ENCODE data around the gene APH1B.

Gene APH1B

DNA sequence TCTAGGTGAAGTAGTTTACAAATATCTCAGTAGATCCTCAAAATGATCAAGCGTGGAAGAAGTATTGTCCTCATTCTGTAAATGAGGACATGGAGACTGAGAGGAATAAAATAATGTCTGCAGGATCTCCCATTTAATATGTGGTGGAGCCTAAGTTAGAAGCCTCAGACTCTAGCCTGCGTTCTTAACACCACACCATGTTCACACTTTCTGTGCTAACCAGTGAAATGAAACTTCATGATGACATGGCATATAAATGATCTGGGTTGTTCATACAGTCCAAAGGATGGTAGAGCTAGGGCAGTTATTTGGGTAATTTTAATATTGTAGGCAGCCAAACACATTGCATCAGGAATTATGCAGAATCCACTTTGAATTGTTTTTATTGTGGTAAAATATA lies 25.1 kb upstream of the APH1B start:
- DNase-seq (ENCODE audit: low read depth in 2 of 2), result no peak

DNA sequence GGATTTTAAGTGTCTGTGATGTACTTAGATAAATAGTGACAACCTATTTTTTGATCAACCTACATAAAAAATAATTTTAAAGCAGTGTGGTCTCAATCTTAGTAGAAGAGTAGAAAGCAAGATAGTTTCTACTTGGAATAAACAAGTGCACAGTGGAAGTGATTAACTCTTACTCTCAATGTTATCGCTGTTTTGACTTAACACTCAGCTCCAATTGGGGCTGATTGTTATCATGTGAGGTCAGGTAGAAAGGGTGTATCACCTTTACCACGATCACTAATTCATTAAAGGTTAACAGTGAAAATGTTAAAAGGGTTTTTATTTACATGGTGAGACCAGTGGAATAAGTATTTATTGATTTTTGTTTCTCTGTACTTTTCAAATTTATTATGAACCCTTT lies 22.4 kb upstream of the APH1B start:
- no peak for DNase-seq (ENCODE audit: low read depth in 2 of 2)

DNA sequence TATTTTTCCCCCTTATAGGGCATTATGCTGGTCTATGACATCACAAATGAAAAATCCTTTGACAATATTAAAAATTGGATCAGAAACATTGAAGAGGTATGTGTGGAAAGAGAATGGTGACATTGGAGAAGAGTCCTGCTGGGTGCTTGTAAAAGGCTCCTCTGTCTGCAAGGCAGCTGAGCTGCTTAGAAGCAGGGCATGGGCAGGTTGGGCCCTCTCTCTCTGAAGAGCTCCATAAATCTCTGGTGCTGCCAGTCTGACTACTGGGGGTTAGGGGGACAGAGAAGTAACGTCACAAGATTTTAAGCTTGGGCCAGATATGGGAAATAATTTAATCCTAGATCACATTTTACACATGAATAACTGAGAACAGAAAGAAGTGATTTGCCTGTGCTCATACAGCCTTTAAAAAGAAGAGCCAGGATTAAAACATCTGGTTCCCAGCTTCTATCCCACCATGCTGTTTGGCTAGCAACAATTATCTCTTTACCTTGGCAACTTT lies 21.9 kb upstream of the APH1B start:
- no peak for DNase-seq (ENCODE audit: low read depth in 2 of 2)

DNA sequence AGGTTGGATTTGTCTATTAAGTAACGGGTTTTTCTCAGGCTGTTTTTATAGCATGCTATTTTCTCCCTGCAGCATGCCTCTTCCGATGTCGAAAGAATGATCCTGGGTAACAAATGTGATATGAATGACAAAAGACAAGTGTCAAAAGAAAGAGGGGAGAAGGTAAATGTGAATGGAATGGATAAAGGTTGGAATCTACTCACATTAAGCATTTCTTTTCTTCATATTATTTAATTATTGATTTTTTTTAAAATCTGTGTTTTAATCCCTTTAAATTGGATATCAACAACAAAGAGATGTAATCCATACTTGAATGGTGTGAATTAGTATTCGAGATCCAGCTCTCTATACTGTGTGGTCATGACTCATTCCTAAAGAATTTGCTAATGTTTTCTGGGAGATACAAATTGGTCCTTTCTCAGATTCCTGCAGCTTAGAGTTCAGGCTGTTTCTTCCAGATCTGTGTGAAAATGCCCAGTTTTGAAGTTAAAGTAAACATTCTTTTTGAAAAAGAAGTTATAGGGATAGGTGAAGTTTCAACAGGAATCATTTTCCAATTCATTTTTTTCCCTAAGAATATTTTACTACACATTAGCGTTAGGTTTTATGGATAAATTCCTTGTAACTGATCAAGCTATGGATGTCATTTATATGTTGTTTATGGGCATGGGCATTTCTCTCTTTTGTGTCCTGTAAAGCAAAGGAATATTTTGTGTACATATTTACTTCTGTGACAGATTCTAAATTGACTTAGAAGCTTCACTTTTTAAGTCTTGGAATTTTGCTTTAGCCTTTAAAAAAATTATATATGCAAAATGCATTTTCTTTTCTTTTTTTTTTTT lies 20.8 kb upstream of the APH1B start:
- DNase-seq (ENCODE audit: low read depth in 2 of 2), result no peak

DNA sequence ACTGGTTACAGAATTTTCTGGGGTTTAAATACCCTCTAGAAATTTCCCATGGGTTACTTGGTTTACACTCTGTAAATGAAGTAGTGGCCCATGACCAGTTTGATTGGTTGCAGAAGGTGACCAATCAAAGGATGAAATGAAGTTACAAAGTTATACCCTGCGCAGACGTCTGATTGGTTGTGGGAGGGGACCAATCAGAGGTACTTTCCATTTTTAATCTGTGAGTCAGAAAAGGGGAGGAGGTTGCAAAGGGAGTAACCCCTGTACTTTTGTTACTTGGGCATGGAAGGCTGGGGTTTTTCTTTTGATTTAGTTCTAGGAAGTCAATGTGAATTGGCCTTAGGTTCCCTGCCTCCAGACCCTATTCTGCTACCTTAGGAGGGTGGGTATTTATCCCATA lies 18.7 kb upstream of the APH1B start:
- no peak for DNase-seq (ENCODE audit: low read depth in 2 of 2)

DNA sequence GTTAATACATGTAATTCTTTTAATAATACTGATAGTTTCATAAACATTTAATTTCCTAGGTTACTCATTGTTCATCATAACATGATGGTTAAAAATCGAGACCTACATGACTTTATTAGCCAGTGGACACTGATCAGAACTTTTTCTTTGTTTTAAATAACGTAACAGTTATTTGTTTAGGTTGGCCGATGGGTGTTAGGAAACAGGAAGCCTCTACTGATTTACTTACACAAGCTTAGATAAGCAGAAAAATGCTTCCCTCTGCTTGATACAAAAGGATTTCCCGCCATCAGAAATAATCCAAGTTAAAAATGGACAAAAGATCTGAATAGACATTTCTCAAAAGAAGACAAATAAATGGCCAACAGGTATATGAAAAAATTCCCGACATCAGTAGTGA lies 16.6 kb upstream of the APH1B start:
- no peak for DNase-seq (ENCODE audit: low read depth in 2 of 2)

DNA sequence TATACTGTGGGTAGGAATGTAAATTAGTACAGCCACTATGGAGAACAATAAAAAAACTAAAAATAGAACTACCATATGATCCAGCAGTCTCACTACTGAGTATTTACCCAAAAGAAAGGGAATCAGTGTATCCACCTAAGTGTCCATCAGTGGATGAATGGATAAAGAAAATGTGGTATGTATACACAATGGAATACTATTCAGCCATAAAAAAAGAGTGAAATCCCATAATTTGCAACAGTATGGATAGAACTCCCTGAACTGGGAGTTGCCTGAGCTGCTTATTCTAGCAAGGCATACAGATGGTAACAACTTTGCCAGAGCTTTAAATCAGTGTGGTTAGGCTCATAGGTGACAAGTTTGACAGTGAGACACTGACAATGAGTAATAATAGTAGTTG lies 16.1 kb upstream of the APH1B start:
- DNase-seq (ENCODE audit: low read depth in 2 of 2), result no peak

DNA sequence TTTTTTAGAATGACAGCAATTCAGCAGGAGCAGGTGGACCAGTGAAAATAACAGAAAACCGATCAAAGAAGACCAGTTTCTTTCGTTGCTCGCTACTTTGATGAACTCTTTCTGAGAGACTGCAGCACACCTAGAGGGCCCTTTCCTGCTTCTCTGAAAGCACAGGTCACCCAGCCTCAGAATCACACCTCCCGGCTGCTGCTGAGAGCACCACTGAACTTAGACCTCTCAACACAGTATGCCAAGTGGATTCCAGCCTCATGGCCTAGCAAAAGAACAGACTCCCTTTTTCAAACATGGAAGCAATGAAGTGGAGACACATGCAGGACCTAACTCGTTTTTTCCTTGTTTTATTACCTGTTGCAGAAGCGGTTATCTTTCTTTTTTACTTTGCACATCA lies 13.9 kb upstream of the APH1B start:
- DNase-seq (ENCODE audit: low read depth in 2 of 2), result no peak

DNA sequence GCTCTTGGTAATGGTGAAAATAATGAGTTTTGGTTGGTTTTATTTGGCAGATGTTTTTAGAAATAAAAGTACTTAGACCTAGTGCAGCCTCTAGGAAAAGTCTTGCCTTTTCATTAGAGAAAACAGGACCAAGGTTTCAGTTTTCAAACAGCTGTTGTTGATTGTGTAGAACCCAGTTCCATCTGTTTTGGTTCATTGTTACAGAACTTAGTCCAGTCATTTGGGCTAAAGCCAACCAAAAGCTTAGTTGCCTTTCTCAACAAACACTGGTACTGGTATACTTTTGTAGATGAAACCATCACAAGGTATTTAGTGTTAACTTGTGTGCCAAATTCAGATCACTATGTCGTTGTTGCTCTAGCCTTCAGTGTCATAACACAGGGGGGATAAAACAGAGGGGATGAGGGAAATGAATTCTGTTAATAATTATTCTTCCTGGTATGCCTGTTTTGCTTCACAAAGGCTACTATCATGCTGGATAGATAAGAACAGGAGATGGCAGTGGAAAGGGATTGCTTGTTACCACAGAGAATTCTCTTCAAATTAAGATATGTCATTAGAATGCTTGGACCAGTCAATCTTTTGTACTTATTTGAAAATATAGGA lies 12.6 kb upstream of the APH1B start:
- no peak for DNase-seq (ENCODE audit: low read depth in 2 of 2)

DNA sequence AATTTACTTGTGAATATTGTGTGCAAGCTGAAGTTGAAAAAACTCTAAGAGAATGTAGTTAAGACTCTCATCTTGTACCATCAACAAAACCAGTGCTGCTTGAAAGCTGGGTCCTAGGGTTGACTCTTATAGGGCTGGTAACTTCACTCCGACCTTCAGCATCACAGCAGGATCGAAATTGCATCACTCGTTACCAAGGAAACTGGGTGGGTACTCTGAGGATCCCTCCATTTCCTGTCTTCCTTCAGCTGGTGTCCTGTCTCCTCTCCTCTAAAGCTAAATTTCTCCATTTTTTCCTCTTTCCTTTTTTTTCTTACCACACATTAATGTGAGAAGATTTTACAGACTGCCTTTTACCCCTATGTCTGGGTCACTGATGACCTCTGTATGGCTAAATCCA lies 3.0 kb upstream of the APH1B start:
- no peak for DNase-seq (ENCODE audit: low read depth in 2 of 2)

DNA sequence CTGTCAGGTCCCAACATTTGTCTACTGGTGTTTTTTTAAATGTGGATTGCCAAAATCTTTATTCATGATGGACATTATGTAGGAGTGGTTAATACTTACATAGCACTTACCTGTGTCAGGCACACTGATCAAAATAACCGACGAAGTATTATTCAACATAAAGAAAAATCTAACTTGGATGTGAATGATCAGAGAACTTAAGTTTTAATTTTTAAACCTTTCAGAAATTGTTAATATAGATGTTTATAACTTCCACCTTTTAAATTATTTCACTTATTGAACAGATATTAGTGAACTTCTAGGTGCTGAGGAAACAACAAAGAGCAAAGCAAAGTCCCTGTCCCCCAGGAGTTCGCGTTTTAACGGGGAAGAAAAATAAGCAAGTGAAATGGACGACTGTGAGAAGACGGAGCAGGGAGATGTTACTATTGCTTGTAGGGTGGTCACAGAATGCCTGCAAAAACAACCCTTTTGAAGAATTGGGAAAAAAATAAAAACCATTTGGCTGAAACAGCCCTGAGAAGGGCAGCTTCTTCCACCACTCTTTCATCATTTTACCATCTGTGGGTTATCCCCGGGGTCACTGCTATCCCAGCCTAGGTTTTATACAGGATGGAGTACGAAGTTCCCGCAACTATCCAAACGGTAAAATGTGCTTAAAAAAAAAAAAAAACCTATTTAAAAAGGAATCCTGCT lies 915 bp upstream of the APH1B start:
- DNase-seq (ENCODE audit: low read depth in 2 of 2), result no peak

DNA sequence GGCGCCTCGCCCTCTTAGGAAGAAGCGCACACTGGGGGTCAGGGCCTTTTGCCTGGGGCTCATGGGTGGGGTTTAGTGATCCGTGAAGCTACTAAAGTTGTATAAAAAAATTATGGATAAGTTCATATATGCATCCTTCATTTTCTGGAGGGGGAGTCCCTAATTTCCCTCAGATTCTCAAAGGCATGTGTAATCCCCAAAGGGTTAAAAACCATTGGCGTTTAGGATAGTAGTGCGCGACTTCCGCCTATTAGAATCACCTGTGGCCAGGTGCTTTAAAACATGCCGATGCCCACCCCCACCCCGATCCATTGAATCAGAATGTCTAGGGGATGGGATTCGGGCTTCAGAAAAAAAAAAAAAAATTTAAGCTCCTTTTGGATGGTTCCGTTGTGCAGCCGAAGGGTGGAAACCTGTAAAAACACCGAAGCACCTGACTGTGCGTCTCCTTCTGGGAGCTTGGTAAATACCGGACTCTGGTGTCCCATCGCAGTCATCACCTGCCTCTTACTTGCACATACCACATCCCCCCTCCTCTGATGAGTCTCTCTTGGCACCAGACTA lies 570 bp downstream of the APH1B start:
- no peak for DNase-seq (ENCODE audit: low read depth in 2 of 2)

DNA sequence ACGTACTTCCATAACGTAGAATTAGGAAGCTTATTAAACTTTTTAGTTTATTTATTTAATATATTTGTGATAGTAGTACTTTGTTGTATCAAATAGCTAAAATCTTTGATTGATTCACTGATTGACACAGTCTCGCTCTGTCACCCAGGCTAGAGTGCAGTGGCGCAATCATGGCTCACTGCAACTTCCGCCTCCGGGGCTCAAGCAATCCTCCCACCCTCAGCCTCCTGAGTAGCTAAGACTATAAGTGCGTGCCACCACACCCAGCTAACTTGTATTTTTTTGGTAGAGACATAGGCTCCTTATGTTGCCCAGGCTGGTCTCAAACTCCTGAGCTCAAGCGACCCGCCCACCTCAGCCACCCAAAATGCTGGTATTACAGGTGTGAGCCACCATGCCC lies 5.7 kb downstream of the APH1B start:
- no peak for DNase-seq (ENCODE audit: low read depth in 2 of 2)

DNA sequence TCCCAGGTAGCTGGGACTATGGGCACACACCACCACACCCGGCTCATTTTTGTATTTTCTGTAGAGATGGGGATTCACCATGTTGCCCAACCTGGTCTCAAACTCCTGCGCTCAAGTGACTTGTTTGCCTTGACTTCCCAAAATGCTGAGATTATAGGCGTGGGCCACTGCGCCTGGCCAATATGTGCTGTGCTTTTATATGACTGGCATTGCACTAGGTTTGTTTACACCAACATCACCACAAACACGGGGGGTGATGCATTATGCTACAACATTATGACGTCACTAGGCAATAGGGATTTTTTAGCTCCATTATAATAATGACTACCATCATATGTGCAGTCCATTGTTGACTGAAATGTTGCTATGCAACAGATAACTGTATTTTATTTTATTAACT lies 6.9 kb downstream of the APH1B start:
- DNase-seq (ENCODE audit: low read depth in 2 of 2), result no peak

DNA sequence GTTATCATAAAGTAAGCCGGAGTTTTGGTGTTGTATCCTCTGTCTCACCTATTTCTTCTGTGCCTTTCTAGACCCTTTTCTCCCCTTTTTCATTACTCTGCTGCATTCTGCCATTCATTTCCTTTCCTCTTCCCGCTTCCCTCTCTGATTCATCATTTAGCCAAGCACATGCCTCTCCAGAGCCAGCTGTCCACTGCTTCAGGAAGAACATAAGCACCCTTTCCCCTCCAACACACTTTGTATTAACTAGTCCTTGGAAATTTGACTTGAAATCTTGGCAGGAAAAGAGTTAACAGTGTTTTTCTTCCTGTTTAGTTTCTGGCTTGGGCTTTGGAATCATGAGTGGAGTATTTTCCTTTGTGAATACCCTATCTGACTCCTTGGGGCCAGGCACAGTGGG lies 9.7 kb downstream of the APH1B start:
- no peak for DNase-seq (ENCODE audit: low read depth in 2 of 2)

DNA sequence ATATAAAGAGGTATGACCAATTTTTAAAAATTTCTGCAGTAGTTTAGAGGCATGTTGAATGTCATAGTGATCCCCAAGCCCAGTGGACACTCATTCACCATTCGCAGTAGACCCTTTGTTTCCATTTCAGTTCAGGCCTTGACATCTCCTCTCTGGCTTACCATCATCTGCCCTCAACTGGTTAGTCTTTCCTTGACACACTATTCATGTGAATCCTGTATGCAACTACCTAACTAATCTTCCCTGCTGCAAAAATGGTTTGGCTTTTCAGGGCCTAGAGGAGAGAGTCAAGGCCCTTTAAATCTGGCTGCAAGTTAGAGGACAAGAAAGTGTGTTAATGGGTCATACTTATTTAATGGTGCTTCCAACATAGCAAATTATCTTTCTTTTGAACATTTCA lies 10.9 kb downstream of the APH1B start:
- no peak for DNase-seq (ENCODE audit: low read depth in 2 of 2)

DNA sequence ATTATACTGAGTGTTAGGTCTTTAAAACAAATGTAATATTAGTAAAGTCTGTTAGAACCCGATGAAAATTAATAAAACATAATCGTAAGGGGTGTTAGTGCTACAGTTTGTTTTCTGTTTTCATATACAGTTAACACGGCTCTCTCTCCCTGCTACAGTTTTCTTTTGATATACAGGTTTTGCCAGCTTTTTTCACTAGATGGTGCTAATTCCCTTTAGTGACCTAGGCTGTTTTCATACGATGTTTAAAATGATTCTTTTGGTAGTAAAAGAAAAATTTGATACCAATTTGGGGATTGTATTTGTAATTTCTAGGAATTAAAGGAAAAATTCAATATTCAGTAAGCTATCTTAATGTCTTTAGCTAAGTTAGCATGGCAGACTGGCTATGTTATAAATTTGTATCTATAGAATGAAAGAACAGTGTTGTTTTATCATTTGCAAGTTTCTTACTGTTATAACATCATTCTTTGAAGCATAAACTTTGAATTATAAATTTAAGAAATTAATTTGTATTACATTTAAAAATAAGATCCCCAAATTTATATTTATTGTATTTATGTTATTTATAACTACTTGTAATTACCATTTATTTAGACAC lies 11.5 kb downstream of the APH1B start:
- DNase-seq (ENCODE audit: low read depth in 2 of 2), result no peak

DNA sequence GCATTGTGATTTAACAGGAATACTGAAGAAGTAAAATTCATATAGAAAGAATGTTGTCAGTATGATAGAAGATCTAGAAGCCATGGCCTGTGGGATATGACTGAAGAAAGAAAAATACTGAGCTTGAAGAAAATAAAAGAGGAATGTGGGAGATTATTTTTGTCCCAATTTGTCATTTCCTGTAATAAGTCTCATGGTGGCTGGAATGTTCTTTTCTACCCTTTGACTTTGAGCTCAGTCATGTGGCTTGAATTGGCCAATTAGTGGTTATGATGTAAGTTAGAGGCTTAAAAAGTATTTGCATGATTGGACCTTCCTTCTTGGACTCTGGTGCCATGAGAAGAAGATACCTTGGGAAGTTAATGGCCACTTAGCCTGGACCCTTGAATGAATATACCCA lies 14.1 kb downstream of the APH1B start:
- DNase-seq (ENCODE audit: low read depth in 2 of 2), result no peak

DNA sequence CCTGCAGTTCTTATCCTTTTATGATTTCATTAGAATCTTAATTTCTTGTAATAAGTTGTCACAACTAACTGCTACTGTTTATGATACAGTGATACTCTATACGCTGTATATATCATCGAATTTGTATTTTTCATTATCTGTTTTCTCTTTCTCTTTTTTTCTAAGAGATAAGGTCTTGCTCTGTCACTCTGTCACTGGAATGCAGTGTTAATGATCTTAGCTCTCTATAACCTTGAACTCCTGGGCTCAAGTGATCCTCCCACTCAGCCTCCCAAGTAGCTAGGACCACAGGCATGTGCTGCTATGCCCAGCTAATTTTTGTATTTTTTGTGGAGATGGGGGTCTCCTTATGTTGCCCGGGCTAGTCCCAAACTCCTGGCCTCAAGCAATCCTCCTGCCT lies 14.8 kb downstream of the APH1B start:
- no peak for DNase-seq (ENCODE audit: low read depth in 2 of 2)

DNA sequence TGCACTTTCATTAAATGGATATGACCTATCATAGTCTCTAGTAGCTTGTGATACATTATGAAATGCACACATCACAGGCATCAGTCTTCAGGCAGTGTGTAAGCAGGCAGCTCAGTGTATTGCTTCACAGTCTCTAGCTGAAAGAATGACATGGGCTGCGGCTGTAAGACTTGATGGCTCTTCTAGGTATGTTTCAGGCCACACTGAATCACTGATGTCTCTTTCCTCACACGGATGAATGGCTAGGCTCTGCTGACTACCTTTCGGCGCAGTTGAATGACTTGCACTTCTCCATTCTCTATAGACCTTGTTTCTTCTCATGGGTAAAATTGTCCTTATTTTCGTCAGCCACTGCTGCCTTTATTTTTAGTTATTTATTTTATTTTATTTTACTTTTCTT lies 15.4 kb downstream of the APH1B start:
- no peak for DNase-seq (ENCODE audit: low read depth in 2 of 2)

DNA sequence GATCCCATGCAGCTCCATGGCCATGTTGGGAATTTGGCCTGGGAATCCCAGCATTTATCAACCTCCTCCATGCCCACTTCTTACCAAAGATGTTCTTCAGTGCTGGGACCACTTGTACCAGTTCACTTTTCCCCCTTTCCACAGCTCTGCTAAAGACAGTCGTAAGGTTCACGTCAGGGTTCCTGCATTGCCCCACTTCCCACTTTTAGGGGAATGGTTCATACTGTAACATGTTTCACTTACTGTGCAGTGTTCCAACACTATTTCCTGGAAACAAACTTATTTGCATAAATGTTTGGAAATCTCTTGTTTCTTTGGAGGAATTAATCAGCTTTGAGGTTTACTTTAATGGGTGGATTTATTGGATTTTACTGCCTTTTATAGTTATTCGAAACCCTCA lies 17.0 kb downstream of the APH1B start:
- no peak for DNase-seq (ENCODE audit: low read depth in 2 of 2)

DNA sequence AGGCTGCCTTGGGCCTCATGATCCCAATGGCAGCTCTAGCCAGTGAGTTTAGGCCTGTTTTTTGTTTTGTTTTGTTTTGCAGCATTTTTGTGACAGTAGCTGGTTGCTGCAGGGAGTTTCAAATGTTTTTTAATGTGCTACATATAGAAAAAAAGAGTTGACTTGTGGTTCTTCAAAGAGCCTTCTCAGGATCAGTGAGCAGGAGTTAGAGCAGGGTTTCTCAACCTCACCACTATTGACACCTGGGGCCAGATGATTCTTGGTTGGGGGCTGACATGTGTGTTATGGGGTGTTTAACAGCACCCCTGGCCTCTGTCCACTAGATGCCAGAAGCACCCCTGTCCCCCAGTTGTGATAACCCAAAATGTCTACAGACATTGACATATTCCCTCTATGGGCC lies 17.9 kb downstream of the APH1B start:
- DNase-seq (ENCODE audit: low read depth in 2 of 2), result no peak
